ENCODE measurements around the gene SLC27A4. TPM values are rescaled to one million over a fixed set of nuclear protein-coding genes. Genes with fewer than 3 reads are reported as not detected.

SLC27A4 gene
- total RNA-seq, 1 donor from 2014 or later: 21.6 TPM

GRCh38 chr9:128361986-128362646, 21.8 kb downstream of the SLC27A4 start:
- intact Hi-C loops (cut with micrococcal nuclease): loop anchor here (1.0 to 2.0 kb wide), 4 partner anchors 9 to 51 kb away; partner anchors contain the start of genes COQ4, SLC27A4, TRUB2 and URM1

GRCh38 chr9:128362774-128363173, 22.4 kb downstream of the SLC27A4 start:
- intact Hi-C loops (cut with micrococcal nuclease): loop anchor here (1.0 to 2.0 kb wide), 4 partner anchors 9 to 50 kb away; partner anchors contain the start of genes COQ4, SLC27A4, TRUB2 and URM1

GRCh38 chr9:128365525-128365924, 25.2 kb downstream of the SLC27A4 start:
- intact Hi-C loops (cut with micrococcal nuclease): no loop called here

GRCh38 chr9:128369024-128369706, 28.8 kb downstream of the SLC27A4 start:
- intact Hi-C loops (cut with micrococcal nuclease): no loop called here

- intact Hi-C loops (cut with micrococcal nuclease): loop anchor here (2.0 to 5.0 kb wide), 3 partner anchors 30 to 180 kb away; partner anchors contain the start of genes GLE1 and SLC27A4
These were observed 30.0 kb downstream of the SLC27A4 start for GRCh38 chr9:128370367-128370751.

GRCh38 chr9:128370752-128371629, 30.7 kb downstream of the SLC27A4 start, which contains the start of gene URM1:
URM1 (plus strand) TSS chr9:128371374; CDS start chr9:128371381, 7 bp downstream.
- intact Hi-C loops (cut with micrococcal nuclease): loop anchor here (1.0 to 5.0 kb wide), 7 partner anchors 9 to 180 kb away; partner anchors contain the start of genes COQ4, GLE1, GOLGA2 and ODF2

GRCh38 chr9:128371630-128372117, 31.3 kb downstream of the SLC27A4 start:
- intact Hi-C loops (cut with micrococcal nuclease): loop anchor here (1.0 to 5.0 kb wide), 7 partner anchors 9 to 179 kb away; partner anchors contain the start of genes COQ4, GLE1, GOLGA2 and ODF2

GRCh38 chr9:128372188-128372641, 31.9 kb downstream of the SLC27A4 start:
- intact Hi-C loops (cut with micrococcal nuclease): loop anchor here (5.0 kb wide), 1 partner anchor 130 kb away; the partner anchor contains the start of gene GLE1

GRCh38 chr9:128372784-128373183, 32.5 kb downstream of the SLC27A4 start:
- intact Hi-C loops (cut with micrococcal nuclease): loop anchor here (5.0 kb wide), 1 partner anchor 130 kb away; the partner anchor contains the start of gene GLE1

- intact Hi-C loops (cut with micrococcal nuclease): loop anchor here (5.0 kb wide), 1 partner anchor 128 kb away; the partner anchor contains the start of gene GLE1
These were observed 33.9 kb downstream of the SLC27A4 start for GRCh38 chr9:128374221-128374675.

GRCh38 chr9:128375865-128376264, 35.5 kb downstream of the SLC27A4 start:
- intact Hi-C loops (cut with micrococcal nuclease): no loop called here

- intact Hi-C loops (cut with micrococcal nuclease): no loop called here
These were observed 41.9 kb downstream of the SLC27A4 start for GRCh38 chr9:128382261-128382660.

- intact Hi-C loops (cut with micrococcal nuclease): no loop called here
These were observed 42.9 kb downstream of the SLC27A4 start for GRCh38 chr9:128383007-128383753.

- intact Hi-C loops (cut with micrococcal nuclease): no loop called here
These were observed 43.5 kb downstream of the SLC27A4 start for GRCh38 chr9:128383791-128384190.

GRCh38 chr9:128384801-128385495, 44.6 kb downstream of the SLC27A4 start:
- intact Hi-C loops (cut with micrococcal nuclease): no loop called here

GRCh38 chr9:128385496-128386460, 45.5 kb downstream of the SLC27A4 start:
- intact Hi-C loops (cut with micrococcal nuclease): no loop called here

GRCh38 chr9:128388150-128388549, 47.8 kb downstream of the SLC27A4 start:
- intact Hi-C loops (cut with micrococcal nuclease): no loop called here
